SHP77 treated with DMSO at 0.1 percent for 48 hours (cell line): ENCODE data around the gene GPBAR1.

Experiments
- DNase-seq: peaks from one replicate; lab custom pipeline; 2025; lab: John Stamatoyannopoulos, UW

GPBAR1 gene

GRCh38 chr2:218244204-218244603, 16.6 kb upstream of the GPBAR1 start:
- DNase-seq: no peak

GRCh38 chr2:218244665-218245064, 16.1 kb upstream of the GPBAR1 start:
- DNase-seq: no peak

DNA sequence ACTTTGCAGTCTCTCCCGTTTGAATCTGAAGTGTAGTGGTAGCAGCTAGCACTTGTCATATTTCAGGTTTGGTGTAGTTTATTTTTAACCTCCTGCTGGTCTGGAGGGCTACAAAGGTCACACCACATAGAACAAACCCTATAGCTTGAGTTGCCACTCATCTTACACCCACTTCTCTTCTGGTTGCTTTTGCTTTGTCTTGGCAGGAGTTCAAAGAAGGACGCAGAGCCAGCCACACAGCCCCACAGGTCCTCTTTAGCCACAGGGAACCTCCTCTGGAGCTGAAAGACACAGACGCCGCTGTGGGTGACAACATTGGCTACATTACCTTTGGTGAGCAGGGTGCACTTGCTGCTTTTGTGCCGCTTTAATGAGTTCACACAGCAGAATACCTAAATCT, 15.6 kb upstream of the GPBAR1 start:
- no peak for DNase-seq

GRCh38 chr2:218249691-218250090, 11.1 kb upstream of the GPBAR1 start:
- DNase-seq: no peak

- DNase-seq: no peak
Observed at GRCh38 chr2:218252509-218253231, 8.1 kb upstream of the GPBAR1 start.

- DNase-seq: no peak
Observed at GRCh38 chr2:218253232-218253625, 7.6 kb upstream of the GPBAR1 start.

- no peak for DNase-seq
Observed at GRCh38 chr2:218255446-218255845, 5.4 kb upstream of the GPBAR1 start.

- no peak for DNase-seq
Observed at GRCh38 chr2:218256612-218257350, 4.0 kb upstream of the GPBAR1 start.

DNA sequence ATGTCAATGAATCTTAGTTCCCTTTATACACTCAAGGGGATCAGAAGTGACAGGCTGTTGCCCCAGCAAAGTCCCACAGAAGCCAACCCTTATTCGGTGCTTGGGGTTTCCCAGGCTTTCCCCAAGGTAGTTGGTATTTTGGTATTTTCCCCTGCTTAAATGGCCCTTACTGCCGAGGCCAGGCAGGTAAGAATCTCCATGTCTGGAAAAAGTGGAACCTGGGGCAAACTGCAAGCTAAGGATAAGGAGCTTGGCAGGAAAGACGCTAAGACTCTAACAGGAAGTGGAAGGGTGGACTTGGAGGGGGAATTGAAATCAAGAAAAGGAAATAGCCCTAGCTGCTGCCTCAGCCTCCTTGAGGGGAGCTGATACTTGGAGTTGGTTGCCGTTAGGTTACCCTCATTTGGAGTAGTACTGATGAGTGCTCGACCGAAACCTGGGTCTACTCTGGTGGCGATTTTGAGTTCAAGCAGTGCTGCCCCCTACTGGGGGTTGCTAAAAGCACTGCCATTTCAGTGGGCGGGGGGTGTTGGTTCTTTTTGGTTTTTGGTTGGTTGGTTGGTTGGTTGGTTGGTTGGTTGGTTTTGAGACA, 3.3 kb upstream of the GPBAR1 start:
- DNase-seq: no peak

GRCh38 chr2:218259099-218259961, 1.5 kb upstream of the GPBAR1 start:
- no peak for DNase-seq

DNA sequence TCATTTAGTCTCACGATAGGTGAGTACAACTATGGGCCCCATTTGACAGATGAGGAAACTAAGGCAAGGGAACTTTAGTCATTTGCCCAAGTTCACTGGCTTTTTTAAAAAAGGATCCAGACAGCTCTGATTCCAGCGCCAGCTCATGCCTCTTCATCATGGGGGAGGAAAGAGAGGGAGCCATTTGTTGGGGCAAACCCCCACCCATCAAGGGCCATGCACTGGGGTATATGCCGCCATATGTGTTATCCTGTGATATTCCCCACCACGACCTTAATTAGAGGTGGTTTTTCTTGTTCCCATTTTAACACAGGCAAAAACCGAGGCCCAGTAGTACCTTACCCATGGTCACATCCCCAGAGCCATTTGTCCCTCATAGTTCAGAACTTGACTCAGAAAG, 649 bp upstream of the GPBAR1 start:
- no peak for DNase-seq

- peak; percentile 13 for DNase-seq
Observed at GRCh38 chr2:218261423-218262236, 815 bp downstream of the GPBAR1 start.

- no peak for DNase-seq
Observed at GRCh38 chr2:218262237-218262600, 1.4 kb downstream of the GPBAR1 start.

DNA sequence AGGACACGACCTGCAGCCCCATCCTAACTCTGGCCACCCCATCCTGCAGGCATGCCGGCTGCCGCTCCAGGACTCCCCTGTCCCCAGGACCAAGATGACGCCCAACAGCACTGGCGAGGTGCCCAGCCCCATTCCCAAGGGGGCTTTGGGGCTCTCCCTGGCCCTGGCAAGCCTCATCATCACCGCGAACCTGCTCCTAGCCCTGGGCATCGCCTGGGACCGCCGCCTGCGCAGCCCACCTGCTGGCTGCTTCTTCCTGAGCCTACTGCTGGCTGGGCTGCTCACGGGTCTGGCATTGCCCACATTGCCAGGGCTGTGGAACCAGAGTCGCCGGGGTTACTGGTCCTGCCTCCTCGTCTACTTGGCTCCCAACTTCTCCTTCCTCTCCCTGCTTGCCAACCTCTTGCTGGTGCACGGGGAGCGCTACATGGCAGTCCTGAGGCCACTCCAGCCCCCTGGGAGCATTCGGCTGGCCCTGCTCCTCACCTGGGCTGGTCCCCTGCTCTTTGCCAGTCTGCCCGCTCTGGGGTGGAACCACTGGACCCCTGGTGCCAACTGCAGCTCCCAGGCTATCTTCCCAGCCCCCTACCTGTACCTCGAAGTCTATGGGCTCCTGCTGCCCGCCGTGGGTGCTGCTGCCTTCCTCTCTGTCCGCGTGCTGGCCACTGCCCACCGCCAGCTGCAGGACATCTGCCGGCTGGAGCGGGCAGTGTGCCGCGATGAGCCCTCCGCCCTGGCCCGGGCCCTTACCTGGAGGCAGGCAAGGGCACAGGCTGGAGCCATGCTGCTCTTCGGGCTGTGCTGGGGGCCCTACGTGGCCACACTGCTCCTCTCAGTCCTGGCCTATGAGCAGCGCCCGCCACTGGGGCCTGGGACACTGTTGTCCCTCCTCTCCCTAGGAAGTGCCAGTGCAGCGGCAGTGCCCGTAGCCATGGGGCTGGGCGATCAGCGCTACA, 2.1 kb downstream of the GPBAR1 start:
- DNase-seq: no peak

GRCh38 chr2:218263817-218264641, 3.2 kb downstream of the GPBAR1 start:
- no peak for DNase-seq

DNA sequence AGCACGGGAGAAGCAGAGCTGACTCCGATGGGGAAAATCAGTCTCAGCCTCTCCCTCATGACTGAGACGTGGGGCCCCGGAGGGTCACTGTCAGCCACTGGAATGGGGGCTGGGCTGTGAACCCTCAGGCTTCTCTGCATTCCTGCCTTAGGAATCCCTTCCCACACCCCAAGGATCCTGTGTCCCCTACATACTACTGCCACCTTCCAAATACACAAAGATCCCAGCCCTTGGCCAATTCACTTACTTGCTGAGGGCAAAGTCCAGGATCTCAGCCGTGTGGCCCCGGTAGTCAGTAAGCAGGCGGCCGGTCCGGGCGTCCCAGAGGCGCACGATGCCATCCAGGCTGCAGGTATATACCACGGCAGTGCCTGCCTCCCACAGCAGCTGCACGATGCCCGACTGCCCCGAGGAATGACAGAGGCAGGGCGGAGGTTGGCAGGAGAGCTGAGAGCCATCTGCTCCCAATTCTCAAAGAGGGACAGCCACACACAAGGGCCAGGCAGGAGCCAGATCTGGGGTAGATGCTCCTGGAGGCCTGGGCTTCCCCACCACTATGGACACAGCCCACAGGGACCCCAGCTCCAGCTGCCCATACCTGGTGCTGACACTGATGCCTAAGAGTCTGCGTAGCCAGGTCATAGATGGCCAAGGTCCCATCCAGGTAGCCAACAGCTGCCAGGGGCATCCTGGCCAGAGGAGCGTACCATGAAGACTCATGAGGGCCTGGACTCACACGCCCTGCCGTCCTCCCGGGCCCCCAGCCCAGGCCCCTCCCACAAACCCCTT, 4.2 kb downstream of the GPBAR1 start:
- DNase-seq: no peak

DNA sequence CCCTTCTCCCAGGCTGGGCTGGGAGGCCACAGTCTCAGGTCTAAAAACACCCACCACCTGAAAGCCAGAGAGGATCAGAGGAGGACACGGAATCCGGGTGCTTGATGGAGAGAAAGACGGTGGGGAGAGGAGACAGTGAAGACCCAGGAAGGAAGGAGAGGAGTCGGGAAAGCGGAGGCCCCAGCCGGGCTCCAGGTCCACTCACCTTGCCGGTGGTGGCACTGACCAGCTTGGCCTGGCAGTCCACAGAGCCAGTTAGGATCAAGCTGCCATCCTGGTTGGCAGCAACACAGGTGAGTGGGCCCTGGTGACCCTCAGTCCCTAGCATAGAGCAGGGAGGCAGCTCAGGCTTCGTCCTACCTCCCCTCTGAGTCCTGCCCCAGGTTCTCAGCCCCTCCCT, 4.8 kb downstream of the GPBAR1 start:
- DNase-seq: no peak

- no peak for DNase-seq
Observed at GRCh38 chr2:218266316-218266979, 5.6 kb downstream of the GPBAR1 start.
